ENCODE measurements around the gene KLF2.

GRCh38 chr19:16289594-16289993 lies 35.0 kb upstream of the KLF2 start:
- TF ChIP-seq ZNF274 (IDR thresholded peaks at IDR 0.05; ENCODE audit: low read depth, low read length) (no peak), SUZ12 (IDR thresholded peaks at IDR 0.05; ENCODE audit: extremely low read depth, insufficient read depth, insufficient read length) (no peak)

Measured in NT2/D1 (cell line).